ES-I3 (cell line): Measurements from ENCODE around the gene ATG7.

Experiments
- H3K36me3 ChIP-seq: 2 replicates; pipeline ENCODE4 v1.6.1; 2013; ENCODE audit warnings: mild to moderate bottlenecking, low read length, control low read depth, moderate library complexity; ENCODE audit not compliant: insufficient read depth
- H3K4me1 ChIP-seq: 2 replicates; pipeline ENCODE4 v1.6.1; 2013; ENCODE audit warnings: mild to moderate bottlenecking, control low read depth, low read length; ENCODE audit not compliant: insufficient read depth
- H3K9ac ChIP-seq: 2 replicates; pipeline ENCODE4 v1.6.1; 2013; ENCODE audit warnings: low read depth, mild to moderate bottlenecking, low read length, moderate library complexity
- H3K9me3 ChIP-seq: 2 replicates; pipeline ENCODE4 v1.6.1; 2013; ENCODE audit warnings: mild to moderate bottlenecking, low read length, moderate library complexity; ENCODE audit not compliant: control insufficient read depth, insufficient read depth

The ATG7 gene

DNA sequence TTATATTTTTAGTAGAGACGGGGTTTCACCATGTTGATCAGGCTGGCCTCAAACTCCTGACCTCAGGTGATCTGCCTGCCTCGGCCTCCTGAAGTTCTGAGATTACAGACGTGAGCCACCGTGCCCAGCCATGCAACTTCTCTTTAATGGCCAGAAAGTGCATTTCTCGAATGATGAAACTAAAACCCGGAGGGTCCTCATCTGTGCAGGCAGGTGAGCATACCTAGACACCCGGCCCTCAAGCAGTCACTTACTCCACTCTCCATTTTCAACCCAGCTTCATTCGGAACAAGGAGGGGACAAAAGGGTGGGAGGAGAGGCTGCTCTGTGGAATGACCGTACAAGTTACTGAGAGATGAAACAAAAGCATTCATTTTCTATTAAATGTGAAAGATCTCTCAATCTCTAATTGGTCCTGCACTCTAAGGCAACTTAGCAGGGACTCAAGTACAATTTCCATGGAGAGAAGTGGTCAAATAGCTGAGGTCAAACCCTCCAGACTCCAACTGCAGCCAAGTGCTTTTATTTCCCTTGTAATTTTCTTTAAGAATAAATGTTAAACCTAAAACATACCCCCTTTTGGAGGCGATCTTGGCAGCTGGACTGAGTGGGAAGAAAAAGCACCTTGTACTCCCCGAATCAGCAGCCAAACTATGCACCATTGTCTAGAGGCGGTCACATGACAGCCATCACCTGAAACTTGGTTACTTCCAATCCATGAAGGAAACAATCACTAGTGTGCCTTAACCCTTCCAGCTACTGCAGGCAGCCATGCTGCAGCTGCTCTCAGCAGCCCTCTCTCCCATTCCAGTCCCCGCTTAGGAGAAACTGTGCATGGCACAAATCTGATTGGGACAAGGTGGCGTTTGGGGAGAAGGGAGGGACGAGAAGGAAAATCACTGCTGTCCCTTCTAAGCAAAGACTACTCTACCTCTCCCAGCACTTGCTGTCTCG is 309.3 kb downstream of the ATG7 start:
- H3K9me3 ChIP-seq: no peaks in the 10 kb centered on the region
- H3K4me1 ChIP-seq: peaks cover 23% of the 10 kb centered on the region
- H3K9ac ChIP-seq: peak overlapping the region; percentile 46
- H3K36me3 ChIP-seq: no peaks in the 10 kb centered on the region

GRCh38 chr3:11582191-11582968 is 310.2 kb downstream of the ATG7 start:
- Histone ChIP-seq H3K36me3 (no peaks in the 10 kb centered on the region), H3K9me3 (no peaks in the 10 kb centered on the region), H3K4me1 (peaks cover 23% of the 10 kb centered on the region), H3K9ac (peak overlapping the region; percentile 46)

DNA sequence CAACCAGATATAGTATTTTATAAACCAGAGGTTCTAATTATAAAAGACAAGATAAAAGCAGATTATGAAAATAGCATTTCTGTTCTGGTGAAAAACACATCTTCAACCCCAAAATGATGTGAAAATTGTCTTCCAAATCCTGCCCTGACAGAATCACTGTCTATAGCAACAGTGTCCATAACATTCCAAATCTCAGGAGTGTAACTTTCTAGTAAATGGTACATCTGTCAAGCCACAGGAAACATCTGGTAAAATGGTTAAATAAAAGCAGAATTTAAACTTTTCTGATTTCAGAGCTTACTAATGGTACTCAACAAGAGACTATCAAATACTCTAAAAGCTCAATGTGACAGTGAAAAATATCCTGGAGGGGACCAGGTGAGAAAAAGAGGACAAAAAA is 311.0 kb downstream of the ATG7 start:
- Histone ChIP-seq H3K9ac (no peak overlapping the region; the same call in 1 of the 2 replicates), H3K9me3 (no peaks in the 10 kb centered on the region), H3K4me1 (peaks cover 24% of the 10 kb centered on the region), H3K36me3 (no peaks in the 10 kb centered on the region)

GRCh38 chr3:11583638-11584046 is 311.4 kb downstream of the ATG7 start:
- Histone ChIP-seq H3K4me1 (peaks cover 28% of the 10 kb centered on the region), H3K9ac (no peak overlapping the region), H3K36me3 (no peaks in the 10 kb centered on the region), H3K9me3 (no peaks in the 10 kb centered on the region)

- Histone ChIP-seq H3K36me3 (no peaks in the 10 kb centered on the region), H3K9me3 (no peaks in the 10 kb centered on the region), H3K4me1 (peaks cover 36% of the 10 kb centered on the region), H3K9ac (no peak overlapping the region)
Observed at GRCh38 chr3:11584570-11584969, 312.4 kb downstream of the ATG7 start.

- Histone ChIP-seq H3K9ac (no peak overlapping the region), H3K4me1 (peaks cover 46% of the 10 kb centered on the region)
Observed at GRCh38 chr3:11587766-11588165, 315.6 kb downstream of the ATG7 start.

GRCh38 chr3:11588338-11588737 is 316.1 kb downstream of the ATG7 start:
- Histone ChIP-seq H3K4me1 (peaks cover 46% of the 10 kb centered on the region), H3K36me3 (no peaks in the 10 kb centered on the region), H3K9ac (no peak overlapping the region), H3K9me3 (no peaks in the 10 kb centered on the region)

More at GRCh38 chr3:11587766-11588165, 315.6 kb downstream of the ATG7 start:
- no peaks in the 10 kb centered on the region for H3K36me3 ChIP-seq
- no peaks in the 10 kb centered on the region for H3K9me3 ChIP-seq

DNA sequence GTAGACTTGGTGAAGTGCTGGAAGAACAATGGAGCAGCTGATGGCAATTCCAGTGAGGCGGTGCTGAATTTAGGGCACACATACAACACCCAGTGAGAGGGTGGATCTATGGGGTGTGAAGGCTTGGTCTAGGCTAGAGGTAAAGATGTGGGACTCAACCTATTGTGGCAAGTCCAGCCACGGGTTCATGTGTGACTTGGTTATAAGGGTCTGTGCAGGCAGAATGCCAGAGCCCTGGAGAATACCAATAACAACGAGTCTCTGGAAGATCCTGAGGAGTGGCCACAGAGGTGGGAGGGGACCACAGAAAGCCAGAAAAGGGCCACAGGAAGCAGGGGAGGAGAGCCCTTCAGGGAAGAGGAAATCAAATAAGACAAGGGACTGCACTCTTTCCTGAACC is 316.6 kb downstream of the ATG7 start:
- peaks cover 48% of the 10 kb centered on the region for H3K4me1 ChIP-seq
- no peak overlapping the region for H3K9ac ChIP-seq
- no peaks in the 10 kb centered on the region for H3K36me3 ChIP-seq
- no peaks in the 10 kb centered on the region for H3K9me3 ChIP-seq

DNA sequence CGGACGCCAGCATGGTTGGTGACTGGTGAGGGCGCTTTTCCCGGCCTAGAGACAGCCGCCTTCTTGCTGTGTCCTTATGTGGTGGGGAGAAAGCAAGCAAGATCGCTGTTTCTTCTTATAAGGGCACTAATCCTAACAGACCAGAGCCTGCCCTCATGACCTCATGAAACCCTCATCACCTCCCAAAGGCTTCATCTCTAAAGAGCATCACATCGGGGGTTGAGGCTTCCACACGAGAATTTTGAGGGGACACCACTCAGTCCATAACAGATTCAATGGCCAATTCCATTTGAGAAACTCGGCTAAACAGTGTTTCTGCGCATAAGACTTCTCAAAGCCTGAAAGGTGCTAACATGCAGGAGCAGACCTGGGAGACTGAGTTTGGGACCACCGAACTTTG is 317.5 kb downstream of the ATG7 start:
- no peaks in the 10 kb centered on the region for H3K36me3 ChIP-seq
- no peaks in the 10 kb centered on the region for H3K9me3 ChIP-seq
- H3K4me1 ChIP-seq: peaks cover 53% of the 10 kb centered on the region
- no peak overlapping the region for H3K9ac ChIP-seq

DNA sequence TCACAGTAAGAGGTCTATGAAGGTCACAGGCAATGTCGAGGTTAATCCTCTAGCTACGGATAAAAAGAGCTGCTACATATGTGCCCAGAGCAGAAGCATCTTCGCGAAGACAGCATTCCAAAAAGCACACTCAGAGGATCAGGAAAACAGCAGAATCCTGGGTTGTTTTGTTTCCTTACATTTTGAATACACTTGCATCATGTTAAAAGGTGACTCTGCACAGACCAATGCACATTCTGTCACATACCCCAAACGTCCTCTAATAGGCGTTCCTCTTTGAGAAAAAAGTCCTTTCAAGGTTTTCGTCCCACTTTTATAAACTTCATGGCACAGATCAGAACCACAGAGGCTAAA is 318.8 kb downstream of the ATG7 start:
- Histone ChIP-seq H3K9ac (no peak overlapping the region), H3K36me3 (no peaks in the 10 kb centered on the region), H3K4me1 (peaks cover 53% of the 10 kb centered on the region), H3K9me3 (no peaks in the 10 kb centered on the region)

- Histone ChIP-seq H3K9me3 (no peaks in the 10 kb centered on the region), H3K9ac (no peak overlapping the region), H3K4me1 (peaks cover 53% of the 10 kb centered on the region), H3K36me3 (no peaks in the 10 kb centered on the region)
Observed at GRCh38 chr3:11591391-11592282, 319.4 kb downstream of the ATG7 start.

GRCh38 chr3:11592445-11593298 is 320.5 kb downstream of the ATG7 start:
- no peak overlapping the region for H3K9ac ChIP-seq
- no peaks in the 10 kb centered on the region for H3K9me3 ChIP-seq
- peaks cover 53% of the 10 kb centered on the region for H3K4me1 ChIP-seq
- no peaks in the 10 kb centered on the region for H3K36me3 ChIP-seq

DNA sequence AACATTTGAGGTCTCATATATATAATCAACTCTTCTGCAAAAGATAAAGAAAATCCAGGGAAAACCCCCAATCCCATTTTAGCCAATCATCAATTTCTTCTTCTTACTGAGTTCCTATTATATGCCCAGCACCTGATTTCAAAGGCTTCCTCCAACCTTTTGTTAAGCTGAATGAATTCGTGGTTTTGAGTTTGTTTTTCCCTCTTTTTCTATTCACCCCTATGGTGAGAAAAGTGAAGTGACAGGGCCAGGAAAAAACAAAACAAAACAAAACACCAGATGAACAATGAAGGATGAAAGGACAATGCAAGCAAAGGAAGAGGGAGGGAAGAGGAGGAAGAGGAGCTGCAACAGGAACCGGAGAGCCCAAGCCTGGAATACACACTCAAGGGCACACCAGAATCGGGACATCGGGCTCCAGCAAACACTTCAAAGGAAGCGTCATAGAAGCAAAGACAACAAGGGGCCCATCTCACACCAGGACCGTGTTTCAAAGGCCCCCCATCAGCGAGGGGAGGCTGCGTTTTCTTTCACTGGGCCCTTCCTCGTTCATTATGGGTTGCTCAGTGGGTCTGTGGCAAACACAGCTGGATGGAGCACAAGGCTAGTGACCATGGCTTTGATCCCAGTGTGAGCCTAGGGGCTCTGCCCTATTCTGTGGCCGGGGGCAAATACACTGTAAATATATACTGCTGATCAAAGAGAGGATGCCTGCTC is 321.3 kb downstream of the ATG7 start:
- H3K36me3 ChIP-seq: no peaks in the 10 kb centered on the region
- H3K9ac ChIP-seq: no peak overlapping the region; the same call in 1 of the 2 replicates
- peaks cover 50% of the 10 kb centered on the region for H3K4me1 ChIP-seq
- H3K9me3 ChIP-seq: no peaks in the 10 kb centered on the region
